SU-DHL-6 (cell line): Measurements from ENCODE around the gene TEAD1.

Experiments used
- H2AFZ ChIP-seq: fragments of 200-600 bp; sonication (generic); 2 replicates; pipeline ENCODE4 v1.6.1; 2014; ENCODE audit warnings: low read depth, mild to moderate bottlenecking, moderate library complexity, mixed read lengths, antibody characterized with exemption, low read length; ENCODE audit not compliant: severe bottlenecking
- H3F3A ChIP-seq: fragments of 200-600 bp; shearing (Covaris generic); 2 replicates; pipeline ENCODE4 v1.6.0; 2016; ENCODE audit warnings: antibody characterized with exemption, mild to moderate bottlenecking; ENCODE audit not compliant: insufficient read depth
- H3K27ac ChIP-seq: fragments of 200-600 bp; sonication (generic); 2 replicates; pipeline ENCODE4 v1.5.1; 2016; ENCODE audit warnings: low read depth, mild to moderate bottlenecking, low read length, moderate library complexity, mixed read lengths
- H3K27me3 ChIP-seq: fragments of 200-600 bp; sonication (generic), shearing (Covaris generic); 2 replicates; pipeline ENCODE4 v1.6.0; 2014; ENCODE audit warnings: mild to moderate bottlenecking, low read length
- H3K36me3 ChIP-seq: fragments of 200-600 bp; sonication (generic); 2 replicates; pipeline ENCODE4 v1.6.1; 2014; ENCODE audit warnings: mild to moderate bottlenecking, low read length, mixed read lengths
- H3K4me2 ChIP-seq: fragments of 300-600, 200-600 bp; shearing (Covaris generic), sonication (generic); 2 replicates; pipeline ENCODE4 v1.6.0; 2014; ENCODE audit warnings: low read length, low read depth, mild to moderate bottlenecking; ENCODE audit not compliant: poor library complexity, severe bottlenecking
- H3K4me3 ChIP-seq: fragments of 200-600 bp; sonication (generic); 2 replicates; pipeline ENCODE4 v1.5.1; 2014; ENCODE audit warnings: antibody characterized with exemption, low read length, mild to moderate bottlenecking, mixed read lengths; ENCODE audit not compliant: insufficient read depth, poor library complexity, severe bottlenecking
- H3K79me2 ChIP-seq: fragments of 200-600 bp; sonication (generic); 2 replicates; pipeline ENCODE4 v1.6.1; 2014; ENCODE audit warnings: mild to moderate bottlenecking, low read length, moderate library complexity; ENCODE audit not compliant: insufficient read depth
- H3K9ac ChIP-seq: fragments of 200-600 bp; sonication (generic); 2 replicates; pipeline ENCODE4 v1.7.0; 2014; ENCODE audit warnings: mild to moderate bottlenecking, low read length
- H3K9me2 ChIP-seq: fragments of 200-600 bp; sonication (generic); replicated peaks from 2 replicates; pipeline ENCODE4 v1.6.1; 2014; ENCODE audit warnings: low read length; ENCODE audit not compliant: insufficient read depth
- H3K9me3 ChIP-seq: fragments of 200-600 bp; sonication (generic); 2 replicates; pipeline ENCODE4 v1.6.1; 2014; ENCODE audit warnings: low read length, mixed read lengths; ENCODE audit not compliant: insufficient read depth
- H4K20me1 ChIP-seq: fragments of 200-600 bp; sonication (generic); 2 replicates; pipeline ENCODE4 v1.6.1; 2014; ENCODE audit warnings: low read depth, mild to moderate bottlenecking, antibody characterized with exemption, low read length, moderate library complexity, mixed read lengths
- CTCF ChIP-seq: fragments of 200-600 bp; sonication (generic); IDR thresholded peaks from one replicate; pipeline ENCODE4 v1.5.1; 2017; ENCODE audit warnings: antibody characterized with exemption, mild to moderate bottlenecking, low read length, moderate library complexity; ENCODE audit not compliant: insufficient read depth, poor library complexity, severe bottlenecking
- EZH2phosphoT487 ChIP-seq: fragments of 200-600 bp; sonication (generic), shearing (Covaris generic); conservative IDR thresholded peaks from 2 replicates; pipeline ENCODE4 v1.6.1; 2018; ENCODE audit warnings: mild to moderate bottlenecking, antibody characterized with exemption, low read length, moderate library complexity, mixed read lengths

TEAD1 gene

GRCh38 chr11:12789596-12790215 lies 115.5 kb downstream of the TEAD1 start:
- Histone ChIP-seq H3K9ac (no peak overlapping the region), H3K27ac (no peak overlapping the region), H3K36me3 (no peaks in the 10 kb centered on the region), H3K4me2 (no peak overlapping the region), H3K27me3 (no peaks in the 10 kb centered on the region), H3K9me3 (no peaks in the 10 kb centered on the region), H3K4me3 (no peak overlapping the region), H2AFZ (no peak overlapping the region), H3K9me2 (no peaks in the 10 kb centered on the region), H4K20me1 (no peaks in the 10 kb centered on the region), H3K79me2 (no peaks in the 10 kb centered on the region), H3F3A (no peaks in the 10 kb centered on the region)
- TF ChIP-seq EZH2phosphoT487, result no peak
- no peak for TF ChIP-seq CTCF

GRCh38 chr11:12790861-12791616 lies 116.8 kb downstream of the TEAD1 start:
- no peaks in the 10 kb centered on the region for H4K20me1 ChIP-seq
- no peak for TF ChIP-seq EZH2phosphoT487
- TF ChIP-seq CTCF, result no peak
- no peaks in the 10 kb centered on the region for H3K9me2 ChIP-seq
- no peak overlapping the region for H3K4me2 ChIP-seq
- H3K27me3 ChIP-seq, result no peaks in the 10 kb centered on the region
- no peak overlapping the region for H2AFZ ChIP-seq
- H3K9ac ChIP-seq, result no peak overlapping the region
- H3K79me2 ChIP-seq, result no peaks in the 10 kb centered on the region
- no peak overlapping the region for H3K4me3 ChIP-seq
- H3K27ac ChIP-seq, result no peak overlapping the region
- no peaks in the 10 kb centered on the region for H3K9me3 ChIP-seq
- no peaks in the 10 kb centered on the region for H3K36me3 ChIP-seq
- H3F3A ChIP-seq, result no peaks in the 10 kb centered on the region

GRCh38 chr11:12792018-12792417 lies 117.8 kb downstream of the TEAD1 start:
- H3K9ac ChIP-seq, result no peak overlapping the region
- H3K4me3 ChIP-seq, result no peak overlapping the region
- no peaks in the 10 kb centered on the region for H3K36me3 ChIP-seq
- H3K27me3 ChIP-seq, result no peaks in the 10 kb centered on the region
- H2AFZ ChIP-seq, result no peak overlapping the region
- TF ChIP-seq CTCF, result no peak
- no peak for TF ChIP-seq EZH2phosphoT487
- H3K4me2 ChIP-seq, result no peak overlapping the region
- no peak overlapping the region for H3K27ac ChIP-seq
- H3F3A ChIP-seq, result no peaks in the 10 kb centered on the region
- H3K9me3 ChIP-seq, result no peaks in the 10 kb centered on the region
- no peaks in the 10 kb centered on the region for H3K79me2 ChIP-seq
- no peaks in the 10 kb centered on the region for H3K9me2 ChIP-seq
- no peaks in the 10 kb centered on the region for H4K20me1 ChIP-seq
